ENCODE measurements around the gene TAPT1. TPM values are rescaled to one million over a fixed set of nuclear protein-coding genes. Genes with fewer than 3 reads are reported as not detected.

Gene TAPT1
- total RNA-seq, 1 donor from 2014 or later: 35.0 TPM

- TF ChIP-seq, protein P1, sequence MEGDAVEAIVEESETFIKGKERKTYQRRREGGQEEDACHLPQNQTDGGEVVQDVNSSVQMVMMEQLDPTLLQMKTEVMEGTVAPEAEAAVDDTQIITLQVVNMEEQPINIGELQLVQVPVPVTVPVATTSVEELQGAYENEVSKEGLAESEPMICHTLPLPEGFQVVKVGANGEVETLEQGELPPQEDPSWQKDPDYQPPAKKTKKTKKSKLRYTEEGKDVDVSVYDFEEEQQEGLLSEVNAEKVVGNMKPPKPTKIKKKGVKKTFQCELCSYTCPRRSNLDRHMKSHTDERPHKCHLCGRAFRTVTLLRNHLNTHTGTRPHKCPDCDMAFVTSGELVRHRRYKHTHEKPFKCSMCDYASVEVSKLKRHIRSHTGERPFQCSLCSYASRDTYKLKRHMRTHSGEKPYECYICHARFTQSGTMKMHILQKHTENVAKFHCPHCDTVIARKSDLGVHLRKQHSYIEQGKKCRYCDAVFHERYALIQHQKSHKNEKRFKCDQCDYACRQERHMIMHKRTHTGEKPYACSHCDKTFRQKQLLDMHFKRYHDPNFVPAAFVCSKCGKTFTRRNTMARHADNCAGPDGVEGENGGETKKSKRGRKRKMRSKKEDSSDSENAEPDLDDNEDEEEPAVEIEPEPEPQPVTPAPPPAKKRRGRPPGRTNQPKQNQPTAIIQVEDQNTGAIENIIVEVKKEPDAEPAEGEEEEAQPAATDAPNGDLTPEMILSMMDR (IDR thresholded peaks at IDR 0.05): no peak
- POLR2A ChIA-PET: no interaction called here
- Mint-ChIP-seq H3K4me3 (no peak overlapping the region), H3K9me3 (no peaks in the 10 kb centered on the region), H3K27me3 (no peaks in the 10 kb centered on the region), H3K4me1 (peaks cover 18% of the 10 kb centered on the region), H3K27ac (no peak overlapping the region), H3K36me3 (ENCODE audit: low read depth) (peaks cover 53% of the 10 kb centered on the region)
- CTCF ChIA-PET: no interaction called here
- intact Hi-C loops (cut with micrococcal nuclease): no loop called here
- DNase-seq (no peak), ATAC-seq (ENCODE audit: low read depth) (no peak)
Observed at GRCh38 chr4:16192631-16193518, 33.4 kb downstream of the TAPT1 start.

GRCh38 chr4:16192057-16192456 lies 34.2 kb downstream of the TAPT1 start:
- Mint-ChIP-seq H3K27me3 (no peaks in the 10 kb centered on the region), H3K4me3 (no peak overlapping the region), H3K4me1 (peaks cover 11% of the 10 kb centered on the region), H3K9me3 (no peaks in the 10 kb centered on the region), H3K36me3 (ENCODE audit: low read depth) (peaks cover 60% of the 10 kb centered on the region), H3K27ac (no peak overlapping the region)
- ATAC-seq (ENCODE audit: low read depth) (no peak), DNase-seq (no peak)
- POLR2A ChIA-PET: no interaction called here
- CTCF ChIA-PET: no interaction called here
- intact Hi-C loops (cut with micrococcal nuclease): no loop called here
- TF ChIP-seq, protein P1 (IDR thresholded peaks at IDR 0.05): no peak

GRCh38 chr4:16187455-16187854 lies 38.8 kb downstream of the TAPT1 start:
- Mint-ChIP-seq H3K9me3 (no peaks in the 10 kb centered on the region), H3K4me3 (no peak overlapping the region), H3K27me3 (no peaks in the 10 kb centered on the region), H3K27ac (no peak overlapping the region), H3K4me1 (peaks cover 9% of the 10 kb centered on the region), H3K36me3 (ENCODE audit: low read depth) (peaks cover 65% of the 10 kb centered on the region)
- CTCF ChIA-PET: interaction anchor here (1.4 to 3.0 kb wide), 3 partner anchors 9 to 18 kb away, joined by 3 to 11 read pairs (median 5); no protein-coding TSS in a partner anchor
- POLR2A ChIA-PET: no interaction called here
- intact Hi-C loops (cut with micrococcal nuclease): no loop called here
- DNase-seq (no peak), ATAC-seq (ENCODE audit: low read depth) (no peak)
- TF ChIP-seq, protein P1 (IDR thresholded peaks at IDR 0.05): no peak

GRCh38 chr4:16186986-16187385 lies 39.3 kb downstream of the TAPT1 start:
- TF ChIP-seq, protein P1 (IDR thresholded peaks at IDR 0.05): no peak
- no peak for DNase-seq
- POLR2A ChIA-PET: no interaction called here
- peaks cover 63% of the 10 kb centered on the region for H3K36me3 Mint-ChIP-seq (ENCODE audit: low read depth)
- H3K9me3 Mint-ChIP-seq: no peaks in the 10 kb centered on the region
- H3K4me3 Mint-ChIP-seq: no peak overlapping the region
- H3K4me1 Mint-ChIP-seq: peaks cover 9% of the 10 kb centered on the region
- H3K27ac Mint-ChIP-seq: no peak overlapping the region
- CTCF ChIA-PET: interaction anchor here (1.4 to 3.0 kb wide), 3 partner anchors 9 to 18 kb away, joined by 3 to 11 read pairs (median 5); no protein-coding TSS in a partner anchor
- H3K27me3 Mint-ChIP-seq: no peaks in the 10 kb centered on the region
- no peak for ATAC-seq (ENCODE audit: low read depth)
- intact Hi-C loops (cut with micrococcal nuclease): no loop called here

DNA sequence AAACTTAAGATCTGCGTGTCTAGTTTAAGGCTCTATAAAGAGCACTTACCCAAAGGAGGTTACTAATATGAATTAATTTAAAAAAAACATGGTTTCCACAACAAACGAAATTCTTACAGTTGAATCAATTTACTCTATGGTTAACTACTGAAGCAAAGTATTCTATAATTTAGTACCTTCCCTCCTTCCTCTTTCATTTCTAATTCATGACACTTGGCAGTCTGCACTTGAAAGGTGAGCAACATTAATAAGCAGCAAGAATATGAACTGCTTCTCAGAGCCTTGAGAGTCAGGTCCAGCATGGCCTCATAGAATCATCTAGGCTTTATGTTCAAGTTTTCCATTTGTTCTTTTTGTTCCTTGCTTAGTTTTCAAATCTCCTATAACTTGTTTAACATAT lies 42.7 kb downstream of the TAPT1 start:
- intact Hi-C loops (cut with micrococcal nuclease): no loop called here
- Mint-ChIP-seq H3K4me1 (peaks cover 9% of the 10 kb centered on the region), H3K4me3 (no peak overlapping the region), H3K27ac (no peak overlapping the region), H3K27me3 (no peaks in the 10 kb centered on the region), H3K36me3 (ENCODE audit: low read depth) (peaks cover 54% of the 10 kb centered on the region), H3K9me3 (no peaks in the 10 kb centered on the region)
- DNase-seq (no peak), ATAC-seq (ENCODE audit: low read depth) (peak; percentile 18)
- ChIA-PET POLR2A (interaction anchor here (1.5 kb wide), 1 partner anchor 34 kb away, joined by 3 read pairs; no protein-coding TSS in a partner anchor), CTCF (interaction anchor here (1.3 to 1.8 kb wide), 2 partner anchors 15 to 22 kb away, joined by 4 to 6 read pairs; no protein-coding TSS in a partner anchor)
- TF ChIP-seq, protein P1 (IDR thresholded peaks at IDR 0.05): no peak
